MM.1S (cell line): ENCODE data around the gene COLEC11.

Experiments used
- DNase-seq: peaks from one replicate; pipeline ENCODE4 v3.0.0-alpha.2; 2015
- H2AFZ ChIP-seq: fragments of 300-600 bp; sonication (generic); 2 replicates; pipeline ENCODE4 v1.6.0; 2016; ENCODE audit warnings: antibody characterized with exemption, low read length
- H3F3A ChIP-seq: fragments of 300-600 bp; sonication (generic); 2 replicates; pipeline ENCODE4 v1.6.1; 2016; ENCODE audit warnings: mild to moderate bottlenecking, antibody characterized with exemption, low read length, moderate library complexity, mixed read lengths; ENCODE audit not compliant: insufficient read depth
- H3K27ac ChIP-seq: fragments of 300-600 bp; sonication (generic); 2 replicates; pipeline ENCODE4 v1.5.1; 2016; ENCODE audit warnings: mild to moderate bottlenecking, low read length
- H3K27me3 ChIP-seq: fragments of 300-600 bp; sonication (generic); replicated peaks from 2 replicates; pipeline ENCODE4 v1.6.0; 2016; ENCODE audit warnings: low read length; ENCODE audit not compliant: insufficient read depth
- H3K36me3 ChIP-seq: fragments of 300-600 bp; sonication (generic); replicated peaks from 2 replicates; pipeline ENCODE4 v1.6.1; 2016; ENCODE audit warnings: mild to moderate bottlenecking, low read length, mixed read lengths; ENCODE audit not compliant: insufficient read depth
- H3K4me1 ChIP-seq: fragments of 300-600 bp; sonication (generic); 2 replicates; pipeline ENCODE4 v1.6.1; 2016; ENCODE audit warnings: low read length, mixed read lengths
- H3K4me2 ChIP-seq: fragments of 300-600 bp; sonication (generic); 2 replicates; pipeline ENCODE4 v1.6.0; 2016; ENCODE audit warnings: low read depth, low read length
- H3K4me3 ChIP-seq: fragments of 300-600 bp; sonication (generic); 2 replicates; pipeline ENCODE4 v1.5.1; 2016; ENCODE audit warnings: low read length, mixed read lengths
- H3K79me2 ChIP-seq: fragments of 300-600 bp; sonication (generic); 2 replicates; pipeline ENCODE4 v1.6.1; 2016; ENCODE audit warnings: mixed run types, low read length, mixed read lengths
- H3K9ac ChIP-seq: fragments of 300-600 bp; sonication (generic); 2 replicates; pipeline ENCODE4 v1.6.1; 2016; ENCODE audit warnings: low read length, mixed read lengths
- H3K9me2 ChIP-seq: fragments of 300-600 bp; sonication (generic); replicated peaks from 2 replicates; pipeline ENCODE4 v1.6.1; 2016; ENCODE audit warnings: mild to moderate bottlenecking, low read length, mixed read lengths; ENCODE audit not compliant: insufficient read depth
- H3K9me3 ChIP-seq: fragments of 300-600 bp; sonication (generic); replicated peaks from 2 replicates; pipeline ENCODE4 v1.6.1; 2016; ENCODE audit warnings: mild to moderate bottlenecking, low read length, mixed read lengths; ENCODE audit not compliant: insufficient read depth
- H4K20me1 ChIP-seq: fragments of 300-600 bp; sonication (generic); 2 replicates; pipeline ENCODE4 v1.6.1; 2016; ENCODE audit warnings: mild to moderate bottlenecking, low read length, moderate library complexity, mixed read lengths; ENCODE audit not compliant: insufficient read depth
- EZH2 ChIP-seq: fragments of 300-600 bp; sonication (generic); optimal IDR thresholded peaks from 2 replicates; pipeline ENCODE3; 2017; ENCODE audit warnings: low read depth, mild to moderate bottlenecking, antibody characterized with exemption, low read length, mixed read lengths
- EZH2phosphoT487 ChIP-seq: fragments of 300-600 bp; sonication (generic); IDR thresholded peaks from 2 replicates; pipeline ENCODE4 v1.6.1; 2018; ENCODE audit warnings: antibody characterized with exemption, low read length
- TF ChIP-seq, protein P1 (sequence below): fragments of 300-600 bp; sonication (generic); IDR thresholded peaks from 2 replicates; pipeline ENCODE4 v1.5.1; 2016; ENCODE audit warnings: antibody characterized with exemption, low read length, mixed read lengths

The COLEC11 gene

DNA sequence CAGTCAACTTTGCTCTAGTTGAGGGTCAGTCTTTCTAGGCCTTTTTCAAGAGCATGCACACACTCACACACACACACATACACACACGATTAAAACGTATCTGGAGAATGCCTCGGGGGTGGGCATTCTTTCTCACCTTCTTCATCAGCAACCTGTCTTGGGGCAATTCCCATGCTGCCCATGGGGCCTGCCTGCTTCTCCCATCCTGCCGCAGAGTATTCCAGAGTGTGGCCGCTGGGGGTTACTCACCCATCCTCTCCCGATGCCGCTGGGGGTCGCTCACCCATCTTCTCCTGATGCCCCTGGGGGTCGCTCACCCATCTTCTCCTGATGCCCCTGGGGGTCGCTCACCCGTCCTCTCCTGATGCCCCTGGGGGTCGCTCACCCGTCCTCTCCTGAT, 52.3 kb downstream of the COLEC11 start:
- Histone ChIP-seq H3K27me3 (no peaks in the 10 kb centered on the region), H3K9ac (no peak overlapping the region), H4K20me1 (no peaks in the 10 kb centered on the region), H2AFZ (no peak overlapping the region), H3K79me2 (no peaks in the 10 kb centered on the region), H3K4me1 (no peaks in the 10 kb centered on the region), H3K9me2 (no peaks in the 10 kb centered on the region), H3K9me3 (no peaks in the 10 kb centered on the region), H3K4me3 (no peak overlapping the region), H3K4me2 (no peak overlapping the region), H3K27ac (no peak overlapping the region), H3K36me3 (no peaks in the 10 kb centered on the region), H3F3A (no peaks in the 10 kb centered on the region)
- DNase-seq, result no peak
- TF ChIP-seq, protein P1, sequence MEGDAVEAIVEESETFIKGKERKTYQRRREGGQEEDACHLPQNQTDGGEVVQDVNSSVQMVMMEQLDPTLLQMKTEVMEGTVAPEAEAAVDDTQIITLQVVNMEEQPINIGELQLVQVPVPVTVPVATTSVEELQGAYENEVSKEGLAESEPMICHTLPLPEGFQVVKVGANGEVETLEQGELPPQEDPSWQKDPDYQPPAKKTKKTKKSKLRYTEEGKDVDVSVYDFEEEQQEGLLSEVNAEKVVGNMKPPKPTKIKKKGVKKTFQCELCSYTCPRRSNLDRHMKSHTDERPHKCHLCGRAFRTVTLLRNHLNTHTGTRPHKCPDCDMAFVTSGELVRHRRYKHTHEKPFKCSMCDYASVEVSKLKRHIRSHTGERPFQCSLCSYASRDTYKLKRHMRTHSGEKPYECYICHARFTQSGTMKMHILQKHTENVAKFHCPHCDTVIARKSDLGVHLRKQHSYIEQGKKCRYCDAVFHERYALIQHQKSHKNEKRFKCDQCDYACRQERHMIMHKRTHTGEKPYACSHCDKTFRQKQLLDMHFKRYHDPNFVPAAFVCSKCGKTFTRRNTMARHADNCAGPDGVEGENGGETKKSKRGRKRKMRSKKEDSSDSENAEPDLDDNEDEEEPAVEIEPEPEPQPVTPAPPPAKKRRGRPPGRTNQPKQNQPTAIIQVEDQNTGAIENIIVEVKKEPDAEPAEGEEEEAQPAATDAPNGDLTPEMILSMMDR, result no peak
- TF ChIP-seq EZH2 (no peak), EZH2phosphoT487 (no peak)

DNA sequence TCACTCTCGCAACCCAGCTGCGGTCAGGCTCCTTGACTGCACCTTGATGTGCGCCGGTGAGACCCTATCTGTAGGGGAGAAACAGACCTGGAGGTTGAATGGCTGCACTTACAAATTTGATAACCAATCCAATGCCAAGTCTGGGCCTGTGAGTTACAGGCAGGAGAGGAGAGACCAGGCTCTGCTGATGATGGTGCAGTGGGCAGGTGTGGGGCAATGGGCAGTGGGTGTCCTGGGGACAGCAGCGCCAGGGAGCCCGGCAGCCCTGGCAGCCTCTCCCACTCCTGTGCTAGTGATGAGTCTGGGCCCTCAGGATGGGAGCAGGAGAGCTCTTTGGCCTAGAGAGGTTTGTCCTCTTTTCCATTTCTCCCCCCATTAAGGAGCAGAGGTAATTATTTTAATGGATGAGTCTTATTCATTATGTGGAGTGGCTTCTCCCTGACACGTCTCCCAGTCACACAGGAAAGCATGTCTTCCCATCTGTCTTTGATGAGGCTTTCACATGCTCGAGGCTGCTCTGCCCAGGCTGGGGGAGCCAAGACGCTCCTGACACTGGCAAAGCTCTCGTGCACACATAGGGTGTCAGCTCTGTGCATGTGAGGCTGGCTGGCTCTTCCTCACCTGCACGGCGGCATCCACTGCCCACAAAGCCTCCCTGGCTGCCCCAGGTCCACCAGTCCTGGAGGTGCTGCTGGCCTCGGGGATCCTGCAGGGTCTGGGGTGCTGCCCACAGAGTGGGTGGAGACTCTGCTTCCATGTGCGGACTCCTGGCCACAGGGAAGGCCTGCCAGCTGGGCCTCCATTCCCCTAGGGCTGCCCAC, 53.1 kb downstream of the COLEC11 start:
- H3K36me3 ChIP-seq, result no peaks in the 10 kb centered on the region

DNA sequence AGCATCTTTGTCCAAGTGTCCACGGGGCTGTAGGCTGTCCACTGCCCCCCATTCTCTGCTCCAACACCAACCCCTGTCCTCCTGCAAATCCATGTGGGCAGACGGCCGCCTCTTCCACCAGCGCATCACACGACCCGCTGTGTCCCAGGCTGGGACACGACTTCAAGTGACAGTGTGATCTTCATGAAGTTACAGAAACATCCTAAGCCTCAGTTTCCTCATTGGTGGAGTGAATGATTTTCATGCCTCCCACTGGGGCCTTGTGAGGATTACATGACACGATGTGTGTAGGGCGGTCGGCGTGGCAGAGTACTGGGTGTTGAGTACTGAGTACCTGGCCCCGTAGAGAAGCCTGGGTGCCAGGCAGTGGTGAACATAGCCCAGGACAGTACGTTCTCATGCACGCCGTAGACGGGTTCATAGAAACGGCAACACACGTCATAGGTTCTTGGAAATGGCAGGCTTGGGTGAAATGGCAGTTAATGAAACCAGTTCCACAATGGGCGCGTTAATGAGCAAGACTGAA, 53.8 kb downstream of the COLEC11 start:
- H3K9ac ChIP-seq, result no peak overlapping the region
- no peak overlapping the region for H3K4me2 ChIP-seq
- H3K4me1 ChIP-seq, result no peaks in the 10 kb centered on the region
- TF ChIP-seq EZH2phosphoT487, result no peak
- TF ChIP-seq EZH2, result no peak
- H3K79me2 ChIP-seq, result no peaks in the 10 kb centered on the region
- no peaks in the 10 kb centered on the region for H3K27me3 ChIP-seq
- no peaks in the 10 kb centered on the region for H3F3A ChIP-seq
- no peak for DNase-seq
- H3K36me3 ChIP-seq, result no peaks in the 10 kb centered on the region
- no peak overlapping the region for H3K27ac ChIP-seq
- no peak overlapping the region for H2AFZ ChIP-seq
- no peak overlapping the region for H3K4me3 ChIP-seq
- H3K9me3 ChIP-seq, result no peaks in the 10 kb centered on the region
- H4K20me1 ChIP-seq, result no peaks in the 10 kb centered on the region
- no peaks in the 10 kb centered on the region for H3K9me2 ChIP-seq

More for the DNA sequence above, 53.1 kb downstream of the COLEC11 start:
- H3K4me1 ChIP-seq, result no peaks in the 10 kb centered on the region
- H3K4me3 ChIP-seq, result no peak overlapping the region
- H3K27ac ChIP-seq, result no peak overlapping the region
- H3K9me3 ChIP-seq, result no peaks in the 10 kb centered on the region
- no peak for TF ChIP-seq EZH2phosphoT487
- TF ChIP-seq EZH2, result no peak
- TF ChIP-seq, protein P1, result no peak
- no peaks in the 10 kb centered on the region for H3F3A ChIP-seq
- H2AFZ ChIP-seq, result no peak overlapping the region
- H3K79me2 ChIP-seq, result no peaks in the 10 kb centered on the region
- no peak overlapping the region for H3K4me2 ChIP-seq
- H3K9ac ChIP-seq, result no peak overlapping the region
- DNase-seq, result no peak
- no peaks in the 10 kb centered on the region for H4K20me1 ChIP-seq
- no peaks in the 10 kb centered on the region for H3K9me2 ChIP-seq
- no peaks in the 10 kb centered on the region for H3K27me3 ChIP-seq

DNA sequence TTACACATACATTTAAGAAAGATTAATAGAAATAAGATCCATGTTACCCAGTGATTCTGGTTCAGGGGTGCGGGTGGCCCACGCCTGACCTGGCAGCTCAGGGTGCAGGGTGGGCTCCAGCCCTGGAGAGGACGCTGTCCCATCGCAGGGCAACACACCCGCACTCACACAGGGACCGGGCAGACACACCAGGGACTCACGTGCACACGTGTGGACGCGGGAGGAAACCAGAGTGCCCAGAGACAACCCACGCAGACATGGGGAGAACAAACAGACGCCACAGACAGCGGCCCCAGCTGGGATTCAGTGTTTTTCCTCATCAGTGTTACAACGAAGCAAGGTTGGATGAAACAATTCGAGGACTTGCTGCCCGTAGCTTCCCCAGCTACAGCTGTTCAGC, 54.7 kb downstream of the COLEC11 start:
- no peaks in the 10 kb centered on the region for H3K27me3 ChIP-seq
- no peaks in the 10 kb centered on the region for H3K9me2 ChIP-seq
- no peaks in the 10 kb centered on the region for H3F3A ChIP-seq
- no peak overlapping the region for H3K4me3 ChIP-seq
- no peak overlapping the region for H3K4me2 ChIP-seq
- no peak overlapping the region for H2AFZ ChIP-seq
- no peak for DNase-seq
- H3K27ac ChIP-seq, result no peak overlapping the region
- no peaks in the 10 kb centered on the region for H3K9me3 ChIP-seq
- H3K36me3 ChIP-seq, result no peaks in the 10 kb centered on the region
- no peak for TF ChIP-seq EZH2phosphoT487
- no peaks in the 10 kb centered on the region for H4K20me1 ChIP-seq
- no peaks in the 10 kb centered on the region for H3K4me1 ChIP-seq
- H3K9ac ChIP-seq, result no peak overlapping the region
- no peaks in the 10 kb centered on the region for H3K79me2 ChIP-seq
